Activated T-cell treated with anti-CD3 and anti-CD28 coated beads, Interleukin-2, amount 50 U/mL, for 4 hours (primary cell): Measurements from ENCODE around the gene FHIT. TPM values are rescaled to one million over a fixed set of nuclear protein-coding genes. Genes with fewer than 3 reads are reported as not detected.
"Not testable (repeated sequence)": the region's sequence is repeated elsewhere in the genome, so short reads cannot be mapped to it uniquely, and the experiment has no call there.

Experiments used
- ATAC-seq, 2 donors: fragments of 200-7000 bp; cut with Tn5 transposase; one replicate each; pipeline ENCODE4 v1.10.0; 2021
- DNase-seq: peaks from one replicate; pipeline ENCODE4 v3.0.0-alpha.2; 2020
- H3K27me3 Mint-ChIP-seq: one replicate; pipeline ENCODE4 v1.8.0; 2021; ENCODE audit warnings: low read depth, mixed read lengths
- H3K36me3 Mint-ChIP-seq: one replicate; pipeline ENCODE4 v1.8.0; 2022; ENCODE audit warnings: mixed read lengths; ENCODE audit not compliant: insufficient read depth
- H3K4me1 Mint-ChIP-seq: one replicate; pipeline ENCODE4 v1.8.0; 2021; ENCODE audit warnings: low read depth, mixed read lengths
- H3K4me3 Mint-ChIP-seq: one replicate; pipeline ENCODE4 v1.8.0; 2021; ENCODE audit warnings: mild to moderate bottlenecking, moderate library complexity, mixed read lengths
- H3K9me3 Mint-ChIP-seq: one replicate; pipeline ENCODE4 v1.8.0; 2021; ENCODE audit warnings: mixed read lengths
- total RNA-seq, 3 donors: library from RNA; stranded (reverse); gene quantifications; one replicate each; pipeline ENCODE4 v1.2.1, GENCODE V29; 2021

The FHIT gene
- total RNA-seq, 3 donors from 2014 or later = 0.66 to 5.5 (median 2.4) TPM

- no peaks in the 10 kb centered on the region for H3K9me3 Mint-ChIP-seq
- H3K36me3 Mint-ChIP-seq = no peaks in the 10 kb centered on the region
- H3K27me3 Mint-ChIP-seq = no peaks in the 10 kb centered on the region
- no peak overlapping the region for H3K4me3 Mint-ChIP-seq
- ATAC-seq (no peak), DNase-seq (no peak)
- H3K4me1 Mint-ChIP-seq = no peaks in the 10 kb centered on the region
Measured at GRCh38 chr3:60703008-60703407, 548.2 kb downstream of the FHIT start.

DNA sequence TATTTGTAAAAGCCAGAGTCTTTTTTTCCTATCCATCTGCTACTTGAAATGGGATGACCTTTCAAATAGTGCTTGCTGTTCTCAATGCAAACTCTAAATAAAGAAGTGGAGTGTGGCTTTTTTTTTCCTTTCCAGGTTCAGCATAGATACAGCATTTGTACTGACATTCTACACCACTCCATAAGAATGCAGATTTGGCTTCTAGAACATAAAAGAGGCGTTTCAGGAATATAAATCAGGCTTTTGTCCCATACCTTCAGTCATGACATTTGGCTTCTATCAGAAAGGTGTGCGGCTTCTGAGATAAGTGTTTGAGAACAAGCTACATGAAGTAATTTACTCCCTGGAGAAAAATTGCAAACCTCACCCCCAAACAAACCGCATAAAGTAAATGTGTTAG is 553.1 kb downstream of the FHIT start:
- no peaks in the 10 kb centered on the region for H3K36me3 Mint-ChIP-seq
- no peaks in the 10 kb centered on the region for H3K4me1 Mint-ChIP-seq
- H3K4me3 Mint-ChIP-seq = no peak overlapping the region
- DNase-seq = no peak
- no peaks in the 10 kb centered on the region for H3K27me3 Mint-ChIP-seq
- ATAC-seq = no peak
- no peaks in the 10 kb centered on the region for H3K9me3 Mint-ChIP-seq

DNA sequence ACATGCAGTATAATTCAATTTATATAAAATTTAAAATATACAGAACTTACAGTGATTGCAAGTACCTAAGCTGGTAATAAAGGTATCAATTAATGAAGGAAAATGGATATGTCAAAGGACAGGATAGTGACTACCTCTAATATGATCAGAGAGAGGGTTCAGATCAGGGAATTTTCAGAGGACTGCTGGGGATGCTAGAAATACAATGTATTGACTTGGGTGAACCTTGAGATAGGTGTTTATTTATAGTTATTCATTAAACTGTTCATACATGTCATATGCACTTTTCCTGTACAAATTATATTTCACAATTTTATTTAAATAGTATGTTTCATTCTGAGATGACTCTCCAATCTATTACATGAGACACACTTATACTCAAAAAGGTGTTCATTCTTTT is 554.1 kb downstream of the FHIT start:
- ATAC-seq (no peak), DNase-seq (no peak)
- Mint-ChIP-seq H3K36me3 (no peaks in the 10 kb centered on the region), H3K9me3 (no peaks in the 10 kb centered on the region), H3K4me3 (no peak overlapping the region), H3K4me1 (no peaks in the 10 kb centered on the region), H3K27me3 (no peaks in the 10 kb centered on the region)

- H3K9me3 Mint-ChIP-seq = no peaks in the 10 kb centered on the region
- no peak for ATAC-seq
Measured at GRCh38 chr3:60696428-60697125, 554.7 kb downstream of the FHIT start.

DNA sequence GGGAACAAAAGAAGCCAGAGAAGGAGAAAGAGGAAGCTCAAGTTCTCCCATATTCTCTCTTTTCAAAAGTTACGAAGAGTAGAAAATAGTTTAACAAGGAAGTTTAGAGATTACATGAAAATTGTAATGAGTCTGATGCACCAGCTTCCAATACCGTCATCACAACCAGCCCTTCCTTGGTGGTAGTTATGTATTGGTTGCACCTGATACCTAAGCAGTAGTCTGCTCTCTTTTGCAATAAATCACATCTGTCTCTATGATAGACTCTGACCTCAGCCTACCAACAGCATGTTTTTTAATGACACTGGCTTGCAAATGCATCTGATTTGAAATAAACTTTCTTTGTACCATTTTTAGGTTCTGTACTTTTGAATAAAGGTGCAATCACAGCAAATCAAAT is 575.8 kb downstream of the FHIT start:
- no peaks in the 10 kb centered on the region for H3K27me3 Mint-ChIP-seq
- DNase-seq (no peak), ATAC-seq (no peak)
- H3K4me1 Mint-ChIP-seq = peaks cover 2% of the 10 kb centered on the region
- H3K9me3 Mint-ChIP-seq = peaks cover 4% of the 10 kb centered on the region
- H3K4me3 Mint-ChIP-seq = no peak overlapping the region
- H3K36me3 Mint-ChIP-seq = no peaks in the 10 kb centered on the region

More at GRCh38 chr3:60696428-60697125, 554.7 kb downstream of the FHIT start:
- Mint-ChIP-seq H3K4me1 (no peaks in the 10 kb centered on the region), H3K36me3 (no peaks in the 10 kb centered on the region), H3K27me3 (no peaks in the 10 kb centered on the region), H3K4me3 (no peak overlapping the region)
- no peak for DNase-seq

DNA sequence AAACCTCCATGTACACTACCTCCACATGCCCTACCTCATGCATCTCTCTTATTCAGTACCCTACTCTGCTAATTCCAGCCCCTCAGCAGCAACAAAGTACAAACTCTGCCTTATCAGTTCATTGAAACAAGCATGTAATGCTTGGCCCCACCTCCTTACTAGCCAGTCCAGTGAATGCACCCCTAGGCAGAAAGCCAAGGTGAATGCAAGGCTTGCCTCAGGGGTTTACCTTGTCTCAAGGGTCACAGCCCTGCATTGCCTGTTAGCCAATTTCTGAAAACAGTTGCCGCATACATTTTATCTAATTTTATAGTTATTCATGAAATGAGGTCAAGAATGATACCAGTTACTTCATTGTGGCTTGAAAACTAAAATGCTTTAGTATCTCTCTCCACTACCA is 576.4 kb downstream of the FHIT start:
- ATAC-seq = no peak
- H3K27me3 Mint-ChIP-seq = no peaks in the 10 kb centered on the region
- peaks cover 2% of the 10 kb centered on the region for H3K4me1 Mint-ChIP-seq
- H3K9me3 Mint-ChIP-seq = peaks cover 4% of the 10 kb centered on the region
- no peak for DNase-seq
- H3K36me3 Mint-ChIP-seq = no peaks in the 10 kb centered on the region
- H3K4me3 Mint-ChIP-seq = no peak overlapping the region

DNA sequence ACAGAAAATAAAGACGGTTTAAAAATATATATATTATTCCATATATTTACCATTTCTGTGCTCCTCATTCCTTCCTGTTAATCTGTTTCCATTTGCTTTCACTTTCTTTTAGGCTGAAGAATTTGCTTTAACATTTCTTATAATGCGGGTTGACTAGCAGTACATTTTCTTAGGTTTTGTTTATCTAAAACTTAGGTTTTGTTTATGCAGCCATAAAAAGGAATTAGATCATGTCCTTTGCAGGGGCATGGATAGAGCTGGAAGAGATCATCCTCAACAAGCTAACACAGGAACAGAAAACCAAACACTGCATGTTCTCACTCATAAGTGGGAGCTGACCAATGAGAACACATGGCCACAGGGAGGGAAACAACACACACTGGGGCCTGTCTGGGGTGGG is 578.1 kb downstream of the FHIT start:
- H3K36me3 Mint-ChIP-seq = no peaks in the 10 kb centered on the region
- H3K9me3 Mint-ChIP-seq = peaks cover 4% of the 10 kb centered on the region
- H3K4me1 Mint-ChIP-seq = peaks cover 2% of the 10 kb centered on the region
- H3K27me3 Mint-ChIP-seq = no peaks in the 10 kb centered on the region
- H3K4me3 Mint-ChIP-seq = no peak overlapping the region
- ATAC-seq (no peak), DNase-seq (no peak)

DNA sequence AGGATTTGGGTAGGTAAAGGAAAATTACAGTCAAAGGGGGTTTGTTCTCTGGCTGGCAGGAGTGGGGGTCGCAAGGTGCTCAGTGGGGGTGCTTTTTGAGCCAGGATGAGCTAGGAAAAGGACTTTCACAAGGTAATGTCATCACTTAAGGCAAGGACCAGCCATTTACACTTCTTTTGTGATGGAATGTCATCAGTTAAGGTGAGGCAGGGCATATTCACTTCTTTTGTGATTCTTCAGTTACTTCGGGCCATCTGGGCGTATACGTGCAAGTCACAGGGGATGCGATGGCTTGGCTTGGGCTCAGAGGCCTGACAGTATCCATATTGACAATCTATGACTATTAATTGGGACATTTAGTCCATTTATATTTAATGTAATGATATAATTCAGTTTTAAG is 578.9 kb downstream of the FHIT start:
- not testable (repeated sequence) for H3K9me3 Mint-ChIP-seq, H3K4me1 Mint-ChIP-seq, DNase-seq, H3K36me3 Mint-ChIP-seq, H3K4me3 Mint-ChIP-seq, ATAC-seq, H3K27me3 Mint-ChIP-seq

DNA sequence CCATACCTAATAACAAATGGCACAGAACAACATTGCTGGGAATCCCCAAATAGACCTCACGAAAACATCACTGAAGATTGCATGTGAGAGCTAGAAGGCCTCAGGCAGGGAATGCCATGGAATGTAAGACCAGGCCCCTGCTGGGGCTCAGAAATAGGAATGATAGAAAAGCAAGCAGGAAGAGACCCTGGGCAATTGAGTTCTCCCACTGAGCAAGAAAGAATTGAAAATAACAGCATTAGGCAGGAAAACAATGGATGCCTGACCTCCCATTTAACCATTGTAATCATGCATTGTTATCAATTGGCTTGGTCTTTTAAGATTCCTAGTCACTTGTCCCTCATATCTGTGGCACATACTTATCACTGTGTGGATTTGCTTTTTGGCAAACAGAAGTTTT is 581.6 kb downstream of the FHIT start:
- no peak for ATAC-seq
- H3K9me3 Mint-ChIP-seq = peaks cover 13% of the 10 kb centered on the region
- H3K27me3 Mint-ChIP-seq = no peaks in the 10 kb centered on the region
- peaks cover 3% of the 10 kb centered on the region for H3K36me3 Mint-ChIP-seq
- DNase-seq = no peak
- peaks cover 2% of the 10 kb centered on the region for H3K4me1 Mint-ChIP-seq
- H3K4me3 Mint-ChIP-seq = no peak overlapping the region

DNA sequence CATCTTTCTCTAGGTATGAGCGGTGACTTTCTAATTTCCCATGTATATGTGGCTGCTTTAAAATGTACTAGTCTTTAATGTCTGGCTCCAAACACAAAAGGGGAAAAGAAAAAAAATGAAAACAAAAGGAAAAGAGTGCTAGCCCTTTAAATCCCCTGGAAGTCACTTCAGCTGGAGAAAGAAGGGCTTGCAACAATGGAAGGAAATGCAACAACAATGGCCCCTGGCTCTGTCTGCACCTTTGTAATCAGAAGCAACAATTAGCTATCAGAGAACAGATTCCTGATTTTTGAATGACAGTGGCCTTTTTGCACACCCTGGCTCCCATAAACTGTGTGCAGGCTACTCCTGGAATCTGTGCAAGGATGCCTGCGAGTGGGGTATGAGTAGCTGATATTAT is 591.2 kb downstream of the FHIT start:
- no peak for DNase-seq
- H3K9me3 Mint-ChIP-seq = peaks cover 26% of the 10 kb centered on the region
- ATAC-seq = no peak
- H3K36me3 Mint-ChIP-seq = peaks cover under 1% of the 10 kb centered on the region
- H3K27me3 Mint-ChIP-seq = no peaks in the 10 kb centered on the region
- H3K4me1 Mint-ChIP-seq = no peaks in the 10 kb centered on the region
- no peak overlapping the region for H3K4me3 Mint-ChIP-seq

- peaks cover 26% of the 10 kb centered on the region for H3K9me3 Mint-ChIP-seq
- no peaks in the 10 kb centered on the region for H3K36me3 Mint-ChIP-seq
- no peaks in the 10 kb centered on the region for H3K4me1 Mint-ChIP-seq
- H3K4me3 Mint-ChIP-seq = no peak overlapping the region
- no peaks in the 10 kb centered on the region for H3K27me3 Mint-ChIP-seq
- ATAC-seq (no peak), DNase-seq (no peak)
Measured at GRCh38 chr3:60659098-60659497, 592.2 kb downstream of the FHIT start.

DNA sequence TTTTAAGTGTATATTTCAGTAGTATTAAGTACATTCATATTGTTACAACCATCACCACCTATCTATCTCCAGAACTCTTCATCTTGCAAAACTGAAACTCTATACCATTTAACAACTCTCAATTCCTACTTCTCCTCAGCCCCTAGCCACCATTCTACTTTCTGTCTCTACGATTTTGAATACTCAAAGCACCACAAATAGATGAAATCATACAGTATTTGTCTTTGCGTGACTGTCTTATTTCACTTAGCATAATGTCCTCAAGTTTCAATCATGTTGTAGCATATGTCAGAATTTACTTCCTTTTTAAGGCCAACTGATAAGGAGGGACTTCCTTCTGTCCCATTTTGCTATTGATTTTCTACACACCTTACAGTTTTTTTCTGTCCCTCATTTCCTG is 593.3 kb downstream of the FHIT start:
- no peaks in the 10 kb centered on the region for H3K27me3 Mint-ChIP-seq
- DNase-seq (no peak), ATAC-seq (no peak)

DNA sequence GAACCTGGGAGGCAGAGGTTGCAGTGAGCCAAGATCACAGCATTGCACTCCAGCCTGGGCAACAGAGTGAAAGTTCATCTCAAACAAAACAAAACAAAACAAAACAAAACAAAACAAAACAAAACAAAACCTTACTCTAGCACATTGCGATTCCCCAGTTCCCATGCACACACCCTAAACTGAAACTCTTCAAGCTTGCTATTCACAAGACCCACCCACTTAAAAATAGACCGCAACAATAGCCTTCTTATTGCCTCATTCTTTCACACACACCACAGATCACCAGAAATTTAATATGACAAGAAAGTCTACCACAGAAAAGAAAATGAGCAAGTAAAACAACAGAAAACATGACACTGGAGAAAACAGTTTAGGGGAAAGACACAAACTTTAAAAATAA is 598.4 kb downstream of the FHIT start:
- H3K4me3 Mint-ChIP-seq = no peak overlapping the region
- no peaks in the 10 kb centered on the region for H3K36me3 Mint-ChIP-seq
- ATAC-seq (no peak), DNase-seq (no peak)
- no peaks in the 10 kb centered on the region for H3K27me3 Mint-ChIP-seq
- H3K9me3 Mint-ChIP-seq = peaks cover 2% of the 10 kb centered on the region
- H3K4me1 Mint-ChIP-seq = no peaks in the 10 kb centered on the region

More for the DNA sequence above, 593.3 kb downstream of the FHIT start:
- no peaks in the 10 kb centered on the region for H3K36me3 Mint-ChIP-seq
- no peak overlapping the region for H3K4me3 Mint-ChIP-seq
- H3K4me1 Mint-ChIP-seq = no peaks in the 10 kb centered on the region
- H3K9me3 Mint-ChIP-seq = peaks cover 26% of the 10 kb centered on the region

GRCh38 chr3:60651799-60652198 is 599.5 kb downstream of the FHIT start:
- no peaks in the 10 kb centered on the region for H3K4me1 Mint-ChIP-seq
- no peaks in the 10 kb centered on the region for H3K27me3 Mint-ChIP-seq
- H3K36me3 Mint-ChIP-seq = no peaks in the 10 kb centered on the region
- no peak overlapping the region for H3K4me3 Mint-ChIP-seq
- H3K9me3 Mint-ChIP-seq = no peaks in the 10 kb centered on the region
- DNase-seq (no peak), ATAC-seq (no peak)

DNA sequence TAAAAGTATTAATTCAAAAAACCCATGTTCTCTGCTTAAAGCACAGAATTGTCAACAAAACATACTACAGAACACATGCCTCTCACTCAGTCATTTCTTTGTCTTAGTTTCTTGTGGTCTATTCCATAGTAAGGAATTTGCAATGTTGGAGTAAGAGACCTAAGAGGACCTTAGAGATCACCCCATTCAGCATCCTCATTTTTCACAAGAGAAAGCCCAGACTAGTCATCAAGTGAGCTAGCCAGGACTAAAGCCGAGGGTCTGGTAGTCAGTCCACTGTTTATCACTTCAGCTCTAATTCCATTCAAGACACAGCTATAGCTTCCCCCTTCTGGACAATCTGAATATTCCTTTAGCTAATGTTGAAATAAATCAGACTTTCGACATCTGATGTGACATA is 601.1 kb downstream of the FHIT start:
- Mint-ChIP-seq H3K9me3 (no peaks in the 10 kb centered on the region), H3K36me3 (no peaks in the 10 kb centered on the region), H3K4me1 (no peaks in the 10 kb centered on the region), H3K27me3 (no peaks in the 10 kb centered on the region), H3K4me3 (no peak overlapping the region)
- DNase-seq (no peak), ATAC-seq (no peak)

DNA sequence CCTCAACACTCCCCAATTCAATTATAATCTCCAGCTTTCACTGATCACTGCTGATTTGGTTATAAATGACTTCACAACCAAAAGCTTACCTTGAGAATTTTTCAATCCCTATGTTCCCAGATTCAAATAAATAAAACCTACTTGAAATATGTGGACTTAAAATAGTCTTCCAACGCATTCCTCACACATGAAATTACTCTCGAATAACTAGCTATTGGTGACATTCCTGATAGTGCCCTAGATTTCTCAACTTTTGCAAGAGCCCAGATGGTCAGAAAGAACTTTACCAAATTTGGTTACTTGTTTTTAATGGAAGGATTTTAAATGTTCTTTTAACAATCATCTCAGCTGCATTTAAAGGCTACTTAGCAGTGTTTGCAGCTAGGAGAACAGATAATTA is 605.5 kb downstream of the FHIT start:
- ATAC-seq (no peak), DNase-seq (no peak)
- Mint-ChIP-seq H3K4me1 (no peaks in the 10 kb centered on the region), H3K9me3 (no peaks in the 10 kb centered on the region), H3K36me3 (no peaks in the 10 kb centered on the region), H3K4me3 (no peak overlapping the region), H3K27me3 (no peaks in the 10 kb centered on the region)
